ENCODE data around the gene SOD3.

DNA sequence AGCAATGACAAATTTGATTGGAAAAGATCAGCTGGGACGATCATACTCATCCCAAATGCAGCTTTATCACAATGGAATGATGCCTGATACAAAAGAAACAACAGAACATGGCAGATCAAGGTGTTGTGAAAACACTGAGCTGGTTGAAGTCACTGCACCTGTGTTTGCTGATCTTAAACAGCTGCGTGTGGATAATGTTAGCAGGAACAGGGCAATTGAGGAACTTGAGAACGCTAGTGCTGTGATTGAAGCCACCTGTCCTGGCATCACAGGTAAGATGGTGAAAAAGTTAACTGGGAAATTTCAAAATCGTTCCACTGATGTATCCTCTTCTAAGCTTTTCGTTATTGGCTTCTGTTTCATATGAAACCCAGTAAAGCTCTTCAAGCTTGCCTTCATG lies 27.4 kb upstream of the SOD3 start:
- TF ChIP-seq POLR2A (IDR thresholded peaks at IDR 0.05; ENCODE audit: low read depth, low read length) (no peak), TAF1 (IDR thresholded peaks at IDR 0.05; ENCODE audit: borderline replicate concordance, low read depth, low read length) (no peak)
